ENCODE results near the gene ATP8B3.

DNA sequence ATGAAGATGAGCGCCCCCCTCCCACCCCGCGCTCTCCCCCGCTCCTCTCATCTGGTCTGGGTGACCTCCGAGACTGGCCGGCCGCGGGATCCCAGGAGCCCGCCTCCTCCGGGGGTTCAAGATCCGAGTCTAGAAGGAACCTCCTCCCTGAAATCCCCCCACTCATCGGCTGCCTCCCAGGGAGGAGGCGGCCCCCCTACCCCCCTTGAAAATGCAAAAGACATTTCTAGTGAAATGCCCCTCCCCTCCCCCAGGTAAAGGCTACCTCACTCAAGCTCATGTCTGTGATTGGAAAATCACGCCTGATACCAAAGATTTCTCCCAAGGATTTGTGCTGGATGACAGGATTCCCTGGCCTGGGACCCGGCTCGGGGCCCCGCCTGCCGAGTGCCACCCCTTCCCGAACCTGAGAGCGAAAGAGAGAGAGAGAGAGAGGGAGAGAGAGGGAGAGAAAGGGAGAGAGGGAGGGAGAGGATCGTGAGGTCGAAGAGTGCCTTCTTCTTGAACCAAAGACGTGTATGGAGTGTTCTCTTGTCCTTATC is 35.4 kb downstream of the ATP8B3 start:
- TF ChIP-seq RAD21 (IDR thresholded peaks at IDR 0.05; ENCODE audit: low read depth) (no peak), EP300 (IDR thresholded peaks at IDR 0.05; ENCODE audit: borderline replicate concordance) (no peak), EGR1 (IDR thresholded peaks at IDR 0.05) (no peak), YY1 (IDR thresholded peaks at IDR 0.05; ENCODE audit: low read depth) (no peak), TCF12 (IDR thresholded peaks at IDR 0.05; ENCODE audit: low read depth) (no peak), FOXM1 (IDR thresholded peaks at IDR 0.05; ENCODE audit: borderline replicate concordance, low read depth) (no peak), NFIC (IDR thresholded peaks at IDR 0.05) (no peak), TAF1 (IDR thresholded peaks at IDR 0.05; ENCODE audit: low read depth) (no peak)
- TF ChIP-seq, protein P1, sequence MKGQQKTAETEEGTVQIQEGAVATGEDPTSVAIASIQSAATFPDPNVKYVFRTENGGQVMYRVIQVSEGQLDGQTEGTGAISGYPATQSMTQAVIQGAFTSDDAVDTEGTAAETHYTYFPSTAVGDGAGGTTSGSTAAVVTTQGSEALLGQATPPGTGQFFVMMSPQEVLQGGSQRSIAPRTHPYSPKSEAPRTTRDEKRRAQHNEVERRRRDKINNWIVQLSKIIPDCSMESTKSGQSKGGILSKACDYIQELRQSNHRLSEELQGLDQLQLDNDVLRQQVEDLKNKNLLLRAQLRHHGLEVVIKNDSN (IDR thresholded peaks at IDR 0.05) = no peak
- TF ChIP-seq, protein P2, sequence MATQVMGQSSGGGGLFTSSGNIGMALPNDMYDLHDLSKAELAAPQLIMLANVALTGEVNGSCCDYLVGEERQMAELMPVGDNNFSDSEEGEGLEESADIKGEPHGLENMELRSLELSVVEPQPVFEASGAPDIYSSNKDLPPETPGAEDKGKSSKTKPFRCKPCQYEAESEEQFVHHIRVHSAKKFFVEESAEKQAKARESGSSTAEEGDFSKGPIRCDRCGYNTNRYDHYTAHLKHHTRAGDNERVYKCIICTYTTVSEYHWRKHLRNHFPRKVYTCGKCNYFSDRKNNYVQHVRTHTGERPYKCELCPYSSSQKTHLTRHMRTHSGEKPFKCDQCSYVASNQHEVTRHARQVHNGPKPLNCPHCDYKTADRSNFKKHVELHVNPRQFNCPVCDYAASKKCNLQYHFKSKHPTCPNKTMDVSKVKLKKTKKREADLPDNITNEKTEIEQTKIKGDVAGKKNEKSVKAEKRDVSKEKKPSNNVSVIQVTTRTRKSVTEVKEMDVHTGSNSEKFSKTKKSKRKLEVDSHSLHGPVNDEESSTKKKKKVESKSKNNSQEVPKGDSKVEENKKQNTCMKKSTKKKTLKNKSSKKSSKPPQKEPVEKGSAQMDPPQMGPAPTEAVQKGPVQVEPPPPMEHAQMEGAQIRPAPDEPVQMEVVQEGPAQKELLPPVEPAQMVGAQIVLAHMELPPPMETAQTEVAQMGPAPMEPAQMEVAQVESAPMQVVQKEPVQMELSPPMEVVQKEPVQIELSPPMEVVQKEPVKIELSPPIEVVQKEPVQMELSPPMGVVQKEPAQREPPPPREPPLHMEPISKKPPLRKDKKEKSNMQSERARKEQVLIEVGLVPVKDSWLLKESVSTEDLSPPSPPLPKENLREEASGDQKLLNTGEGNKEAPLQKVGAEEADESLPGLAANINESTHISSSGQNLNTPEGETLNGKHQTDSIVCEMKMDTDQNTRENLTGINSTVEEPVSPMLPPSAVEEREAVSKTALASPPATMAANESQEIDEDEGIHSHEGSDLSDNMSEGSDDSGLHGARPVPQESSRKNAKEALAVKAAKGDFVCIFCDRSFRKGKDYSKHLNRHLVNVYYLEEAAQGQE (IDR thresholded peaks at IDR 0.05; ENCODE audit: low read depth) = no peak

Data from Ishikawa (cell line).